ENCODE results near the gene FFAR3.

- TF ChIP-seq, protein P1, sequence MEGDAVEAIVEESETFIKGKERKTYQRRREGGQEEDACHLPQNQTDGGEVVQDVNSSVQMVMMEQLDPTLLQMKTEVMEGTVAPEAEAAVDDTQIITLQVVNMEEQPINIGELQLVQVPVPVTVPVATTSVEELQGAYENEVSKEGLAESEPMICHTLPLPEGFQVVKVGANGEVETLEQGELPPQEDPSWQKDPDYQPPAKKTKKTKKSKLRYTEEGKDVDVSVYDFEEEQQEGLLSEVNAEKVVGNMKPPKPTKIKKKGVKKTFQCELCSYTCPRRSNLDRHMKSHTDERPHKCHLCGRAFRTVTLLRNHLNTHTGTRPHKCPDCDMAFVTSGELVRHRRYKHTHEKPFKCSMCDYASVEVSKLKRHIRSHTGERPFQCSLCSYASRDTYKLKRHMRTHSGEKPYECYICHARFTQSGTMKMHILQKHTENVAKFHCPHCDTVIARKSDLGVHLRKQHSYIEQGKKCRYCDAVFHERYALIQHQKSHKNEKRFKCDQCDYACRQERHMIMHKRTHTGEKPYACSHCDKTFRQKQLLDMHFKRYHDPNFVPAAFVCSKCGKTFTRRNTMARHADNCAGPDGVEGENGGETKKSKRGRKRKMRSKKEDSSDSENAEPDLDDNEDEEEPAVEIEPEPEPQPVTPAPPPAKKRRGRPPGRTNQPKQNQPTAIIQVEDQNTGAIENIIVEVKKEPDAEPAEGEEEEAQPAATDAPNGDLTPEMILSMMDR (IDR thresholded peaks at IDR 0.05; ENCODE audit: insufficient read depth, low read length) = no peak
- no peak for TF ChIP-seq POLR2AphosphoS5 (IDR thresholded peaks at IDR 0.05; ENCODE audit: low read depth)
- TF ChIP-seq GABPA (IDR thresholded peaks at IDR 0.05; ENCODE audit: low read depth) = no peak
- TF ChIP-seq, protein P2, sequence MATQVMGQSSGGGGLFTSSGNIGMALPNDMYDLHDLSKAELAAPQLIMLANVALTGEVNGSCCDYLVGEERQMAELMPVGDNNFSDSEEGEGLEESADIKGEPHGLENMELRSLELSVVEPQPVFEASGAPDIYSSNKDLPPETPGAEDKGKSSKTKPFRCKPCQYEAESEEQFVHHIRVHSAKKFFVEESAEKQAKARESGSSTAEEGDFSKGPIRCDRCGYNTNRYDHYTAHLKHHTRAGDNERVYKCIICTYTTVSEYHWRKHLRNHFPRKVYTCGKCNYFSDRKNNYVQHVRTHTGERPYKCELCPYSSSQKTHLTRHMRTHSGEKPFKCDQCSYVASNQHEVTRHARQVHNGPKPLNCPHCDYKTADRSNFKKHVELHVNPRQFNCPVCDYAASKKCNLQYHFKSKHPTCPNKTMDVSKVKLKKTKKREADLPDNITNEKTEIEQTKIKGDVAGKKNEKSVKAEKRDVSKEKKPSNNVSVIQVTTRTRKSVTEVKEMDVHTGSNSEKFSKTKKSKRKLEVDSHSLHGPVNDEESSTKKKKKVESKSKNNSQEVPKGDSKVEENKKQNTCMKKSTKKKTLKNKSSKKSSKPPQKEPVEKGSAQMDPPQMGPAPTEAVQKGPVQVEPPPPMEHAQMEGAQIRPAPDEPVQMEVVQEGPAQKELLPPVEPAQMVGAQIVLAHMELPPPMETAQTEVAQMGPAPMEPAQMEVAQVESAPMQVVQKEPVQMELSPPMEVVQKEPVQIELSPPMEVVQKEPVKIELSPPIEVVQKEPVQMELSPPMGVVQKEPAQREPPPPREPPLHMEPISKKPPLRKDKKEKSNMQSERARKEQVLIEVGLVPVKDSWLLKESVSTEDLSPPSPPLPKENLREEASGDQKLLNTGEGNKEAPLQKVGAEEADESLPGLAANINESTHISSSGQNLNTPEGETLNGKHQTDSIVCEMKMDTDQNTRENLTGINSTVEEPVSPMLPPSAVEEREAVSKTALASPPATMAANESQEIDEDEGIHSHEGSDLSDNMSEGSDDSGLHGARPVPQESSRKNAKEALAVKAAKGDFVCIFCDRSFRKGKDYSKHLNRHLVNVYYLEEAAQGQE (IDR thresholded peaks at IDR 0.05; ENCODE audit: insufficient replicate concordance, low read depth) = no peak
- no peak for TF ChIP-seq SPI1 (IDR thresholded peaks at IDR 0.05; ENCODE audit: borderline replicate concordance, low read depth)
Observed at GRCh38 chr19:35399231-35399630, 41.0 kb downstream of the FFAR3 start.
